HepG2 (cell line): ENCODE results near the gene CEP250. TPM values are rescaled to one million over a fixed set of nuclear protein-coding genes. Genes with fewer than 3 reads are reported as not detected.
"Not testable (repeated sequence)": the region's sequence is repeated elsewhere in the genome, so short reads cannot be mapped to it uniquely, and the experiment has no call there.

Experiments used
- ATAC-seq: fragments of 200-7000 bp; cut with Tn5 transposase; 3 replicates; pipeline ENCODE4 v1.9.1; 2020; ENCODE audit warnings: mild to moderate bottlenecking, moderate library complexity
- BruUV-seq: library from RNA; stranded (reverse); fragments of 400-500 nt; replicated peaks from 2 replicates; lab custom pipeline; 2021; lab: Mats Ljungman, UMichigan
- CTCF ChIA-PET: fragments of 300-600 bp; formaldehyde crosslinking; extraction: SDS; loops from one replicate; lab custom pipeline; 2021; ENCODE audit warnings: low total read pairs, inconsistent platforms, low intra/inter-chr PET ratio; lab: Yijun Ruan, JAX
- POLR2A ChIA-PET: fragments of 350-600 bp; sonication (Branson Sonifier 250); formaldehyde crosslinking; loops from one replicate; lab custom pipeline; 2020; ENCODE audit warnings: antibody characterized with exemption, inconsistent platforms; lab: Yijun Ruan, JAX
- DNase-seq: peaks from one replicate; pipeline ENCODE4 v3.0.0-alpha.2; 2015; ENCODE audit warnings: low spot score
- FAIRE-seq: peaks from 3 replicates; lab custom pipeline; 2011; peaks lifted over from hg19 to GRCh38; lab: Jason Lieb, UNC
- H2AFZ ChIP-seq: one replicate; pipeline ENCODE4 v1.6.1; 2011; ENCODE audit warnings: low read length, inconsistent platforms
- H3K27ac ChIP-seq: fragments of 300-600 bp; 3 replicates; pipeline ENCODE4 v1.8.0; 2011; ENCODE audit warnings: mixed run types, mild to moderate bottlenecking, mixed read lengths, low read length, inconsistent platforms; ENCODE audit not compliant: insufficient read depth; ENCODE audit errors: extremely low read length
- H3K27me3 ChIP-seq, 2 experiments: fragments of 200-600 bp in 1 of 2; 2 replicates in 1 of 2; 3 replicates in 1 of 2; pipeline versions ENCODE4 v1.6.0 to v1.8.0; 2011; ENCODE audit warnings: low read length in 2 of 2, mild to moderate bottlenecking in 2 of 2, moderate library complexity in 2 of 2, inconsistent platforms in 1 of 2; ENCODE audit not compliant: insufficient read depth in 2 of 2, control insufficient read depth in 1 of 2
- H3K36me3 ChIP-seq, 2 experiments: fragments of 200-600 bp in 1 of 2; replicated peaks in 1 of 2; 2 replicates in 1 of 2; 3 replicates in 1 of 2; pipeline versions ENCODE4 v1.5.1 to v1.8.0; 2011; ENCODE audit warnings: low read length in 2 of 2, inconsistent platforms in 1 of 2; ENCODE audit not compliant: insufficient read depth in 2 of 2, control insufficient read depth in 1 of 2
- H3K4me1 ChIP-seq: 2 replicates; pipeline ENCODE4 v1.5.1; 2012; ENCODE audit warnings: low read length, inconsistent platforms; ENCODE audit not compliant: insufficient read depth
- H3K4me2 ChIP-seq: 2 replicates; pipeline ENCODE4 v1.6.0; 2011; ENCODE audit warnings: low read depth, low read length, inconsistent platforms
- H3K4me3 ChIP-seq, 3 experiments: fragments of 200-600 bp in 1 of 3; sonication (generic), shearing (Covaris generic) in 1 of 3; replicated peaks in 1 of 3; 2 replicates each; pipeline ENCODE4 v1.5.1; 2011 to 2016; ENCODE audit warnings: low read length in 3 of 3, inconsistent platforms in 2 of 3, low read depth in 2 of 3, mild to moderate bottlenecking in 2 of 3, control low read depth in 1 of 3, mixed read lengths in 1 of 3; ENCODE audit not compliant: insufficient read depth in 1 of 3
- H3K79me2 ChIP-seq: one replicate; pipeline ENCODE4 v1.6.1; 2011; ENCODE audit warnings: low read length, inconsistent platforms; ENCODE audit not compliant: insufficient read depth
- H3K9ac ChIP-seq: 2 replicates; pipeline ENCODE4 v1.6.0; 2011; ENCODE audit warnings: mild to moderate bottlenecking, low read depth, low read length, inconsistent platforms; ENCODE audit not compliant: insufficient read depth
- H3K9me3 ChIP-seq: 2 replicates; pipeline ENCODE4 v1.5.1; 2012; ENCODE audit warnings: mild to moderate bottlenecking, low read length
- H4K20me1 ChIP-seq: 2 replicates; pipeline ENCODE4 v1.6.0; 2011; ENCODE audit warnings: inconsistent platforms, mild to moderate bottlenecking, low read length, moderate library complexity; ENCODE audit not compliant: insufficient read depth
- ARNT2 ChIP-seq: sonication (generic); formaldehyde crosslinking; IDR thresholded peaks from 2 replicates; pipeline ENCODE4 v1.8.0; 2022; ENCODE audit warnings: mild to moderate bottlenecking, low read depth, missing genetic modification reagents, moderate library complexity
- SALL1 ChIP-seq: sonication (generic); formaldehyde crosslinking; IDR thresholded peaks from 2 replicates; pipeline ENCODE4 v1.8.0; 2022; ENCODE audit warnings: mild to moderate bottlenecking, missing genetic modification reagents
- ZBTB33 ChIP-seq: sonication (generic); formaldehyde crosslinking; IDR thresholded peaks from 2 replicates; pipeline ENCODE4 v1.4.0; 2020; ENCODE audit warnings: missing genetic modification reagents
- ZBTB38 ChIP-seq: sonication (generic); formaldehyde crosslinking; IDR thresholded peaks from 2 replicates; pipeline ENCODE4 v1.5.1; 2020; ENCODE audit warnings: mild to moderate bottlenecking, missing genetic modification reagents
- ZNF501 ChIP-seq: sonication (generic); formaldehyde crosslinking; IDR thresholded peaks from 2 replicates; pipeline ENCODE4 v1.5.1; 2020; ENCODE audit warnings: mild to moderate bottlenecking, moderate library complexity, missing genetic modification reagents
- whole genome bisulfite sequencing: methylation state at CpG from one replicate; pipeline ENCODE4 v1.1.6; 2017; ENCODE audit warnings: low lambda C conversion rate; 5-methylcytosine and 5-hydroxymethylcytosine counted together
- in situ Hi-C: cut with HindIII; loops from 2 replicates; pipeline ENCODE4 v1.10.0; 2017; ENCODE audit warnings: low pct_unique_long_range_greater_than_20kb; ENCODE audit not compliant: extremely low pct_ligation_motif_present
- intact Hi-C: fragments of 100-400 bp; cut with micrococcal nuclease; formaldehyde crosslinking; loops from one replicate; pipeline ENCODE4 v1.10.0; 2022; ENCODE audit not compliant: unreplicated experiment
- polyA plus RNA-seq, 8 experiments: library from polyadenylated mRNA; depleted of rRNA in 3 of 8; stranded (reverse) in 7 of 8; unstranded in 1 of 8; fragments of >200 nt; fragmentation: Illumina TruSeq in 4 of 8; extraction: Trizol in 4 of 8; gene quantifications; 2 replicates each; pipeline versions ENCODE4 v1.2.1 to v1.2.3, GENCODE V29; 2011 to 2016; ENCODE audit warnings: low read depth in 4 of 8, missing spikeins in 1 of 8, mixed read lengths in 1 of 8; ENCODE audit not compliant: insufficient read depth in 1 of 8
- total RNA-seq, 5 experiments: library from RNA; depleted of rRNA; stranded (reverse); fragments of >200 nt; fragmentation: Illumina TruSeq; extraction: Trizol; gene quantifications; 2 replicates each; pipeline ENCODE4 v1.2.3, GENCODE V29; 2016; ENCODE audit warnings: low read depth in 1 of 5

The CEP250 gene
- total and polyA plus RNA-seq, 2 of the 13 experiments (the other 11 are each of a cell fraction or from before 2014, with no cell fraction given), result 28.8 to 55.3 TPM

GRCh38 chr20:35456700-35457099, 1.3 kb downstream of the CEP250 start:
- BruUV-seq, DNase-seq, intact Hi-C loops, H4K20me1 ChIP-seq, ATAC-seq, CTCF ChIA-PET, H3K27me3 ChIP-seq, FAIRE-seq, H2AFZ ChIP-seq, in situ Hi-C loops, H3K9me3 ChIP-seq: not testable (repeated sequence)
- Histone ChIP-seq H3K4me3 (peak overlapping the region; percentile 79 to 89 (median 87)), H3K27ac (peak overlapping the region; percentile 97), H3K9ac (peak overlapping the region; percentile 98), H3K4me2 (peak overlapping the region; percentile 76), H3K4me1 (peaks cover 38% of the 10 kb centered on the region), H3K79me2 (peaks cover 38% of the 10 kb centered on the region), H3K36me3 (peaks cover 9 to 20% of the 10 kb centered on the region in 2 experiments)
- peak; percentile 81 for TF ChIP-seq ZBTB38
- 0 out of 2 replicates have a peak, but pooled peaks have one; percentile 7 for TF ChIP-seq ZNF501 (CRISPR knock-in tag)
- 0 out of 2 replicates have a peak, but pooled peaks have one; percentile 22 for TF ChIP-seq SALL1 (CRISPR knock-in tag)
- peak; percentile 54; the same call in 1 of the 2 replicates for TF ChIP-seq ZBTB33 (CRISPR knock-in tag)
- 0 out of 2 replicates have a peak, but pooled peaks have one; percentile 20 for TF ChIP-seq ARNT2 (CRISPR knock-in tag)
- WGBS, result 94% methylated on average over 7 of the region's 7 CpGs
- POLR2A ChIA-PET, result interaction anchor here (1.0 to 5.2 kb wide), 8 partner anchors 10 to 285 kb away, joined by 3 to 151 read pairs (median 19); partner anchors contain the start of genes ERGIC3, RBM39 and SPAG4
